ENCODE measurements around the gene KXD1.

KXD1 gene

DNA sequence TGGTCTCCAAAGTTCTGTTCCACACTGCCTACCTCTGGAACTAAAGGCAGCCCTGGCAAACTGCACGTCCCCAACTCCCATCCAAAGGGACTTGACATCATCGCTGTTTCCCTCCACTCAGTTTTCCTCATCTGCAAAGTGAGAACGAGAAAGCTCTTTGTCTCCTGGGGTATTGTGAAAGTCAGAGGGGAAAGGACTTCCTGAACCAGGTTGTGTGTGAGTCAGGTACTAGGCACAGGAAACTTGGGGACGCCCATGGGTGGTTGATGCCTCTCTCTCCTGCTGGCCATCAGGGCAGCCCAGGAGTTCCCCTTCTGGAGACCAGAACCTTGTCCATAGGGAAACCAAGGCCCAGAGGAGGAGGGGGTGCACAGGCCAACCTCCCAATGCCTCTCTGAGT lies 44.2 kb downstream of the KXD1 start:
- no peak for DNase-seq (ENCODE audit: low read depth in 2 of 2)

- DNase-seq (ENCODE audit: low read depth in 2 of 2) = no peak
These were observed 45.7 kb downstream of the KXD1 start for GRCh38 chr19:18603255-18603957.

DNA sequence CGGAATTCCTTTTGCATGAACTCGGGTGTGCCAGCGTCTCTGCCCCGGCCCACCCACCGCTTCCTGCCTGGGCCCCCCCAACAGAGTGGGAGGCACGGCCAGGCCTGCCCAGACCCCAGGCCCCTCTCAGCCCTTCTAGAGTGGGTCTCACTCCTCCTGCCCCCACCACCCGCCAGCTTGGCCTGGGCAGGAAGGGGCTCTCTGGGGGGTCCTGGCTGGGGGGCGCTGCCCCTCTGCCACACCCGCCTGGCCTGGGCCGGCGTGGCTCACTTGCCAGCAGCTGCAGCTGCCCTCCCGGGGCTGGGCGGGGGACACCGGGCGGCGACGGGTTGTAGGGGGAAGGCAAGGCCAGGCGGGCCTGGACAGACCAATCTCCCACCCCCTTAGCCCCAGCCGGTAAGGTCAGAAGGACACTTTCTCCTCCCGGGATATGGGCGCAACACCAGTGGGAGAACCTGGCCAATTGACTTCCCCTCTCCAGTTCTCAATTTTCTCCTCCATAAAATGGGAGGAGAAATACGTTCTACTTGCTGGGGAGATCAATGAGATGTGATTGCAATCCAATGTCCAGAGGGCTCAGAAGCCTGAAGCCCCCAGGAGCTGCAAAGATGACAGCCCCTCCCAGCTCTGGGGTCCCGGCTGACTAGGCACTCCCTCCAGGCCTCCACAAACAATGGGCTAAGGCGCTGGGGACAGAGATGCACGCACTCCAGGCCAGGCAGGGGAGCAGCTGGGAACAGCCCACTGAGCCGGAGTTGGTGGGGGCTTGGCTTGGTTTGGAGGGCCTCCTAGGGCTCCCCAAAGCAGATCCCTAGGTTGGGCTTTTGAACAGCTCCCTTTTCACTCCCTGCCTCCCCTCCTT lies 46.5 kb downstream of the KXD1 start:
- no peak for DNase-seq (ENCODE audit: low read depth in 2 of 2)

DNA sequence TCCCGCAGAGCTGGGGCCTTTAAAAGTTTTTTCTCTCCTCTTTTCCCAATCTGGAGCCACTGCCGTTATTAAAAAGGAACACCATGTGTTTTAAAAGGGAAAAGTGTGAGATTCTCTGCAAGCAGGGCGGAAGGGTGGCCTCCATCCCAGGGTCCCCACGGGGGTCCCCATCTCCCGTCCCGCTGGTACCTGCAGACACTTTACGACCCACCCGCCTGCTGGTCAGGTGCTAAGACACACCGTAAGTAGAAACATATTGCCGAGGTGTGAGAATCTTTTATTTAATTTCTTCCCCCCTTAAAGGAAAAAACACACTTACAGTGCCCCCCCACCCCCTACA lies 47.1 kb downstream of the KXD1 start:
- DNase-seq (ENCODE audit: low read depth in 2 of 2) = no peak

DNA sequence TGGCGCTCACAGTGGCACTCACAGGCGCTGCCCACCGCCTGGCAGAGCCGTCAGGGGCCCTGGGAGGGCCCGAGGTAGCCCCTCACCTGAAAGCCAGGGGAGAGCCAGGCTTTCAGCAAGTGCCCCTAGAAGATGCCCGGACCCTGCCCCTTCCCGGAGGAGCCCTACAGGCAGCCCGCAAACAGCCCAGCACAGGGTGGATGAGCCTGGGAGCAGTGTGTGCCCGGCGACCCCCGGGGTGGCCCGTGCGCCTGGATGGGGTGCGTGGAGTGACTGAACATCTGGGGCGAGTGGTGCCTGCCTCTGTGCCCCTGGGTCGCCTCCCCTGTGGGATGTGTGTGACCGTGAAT lies 47.5 kb downstream of the KXD1 start:
- DNase-seq (ENCODE audit: low read depth in 2 of 2) = no peak

DNA sequence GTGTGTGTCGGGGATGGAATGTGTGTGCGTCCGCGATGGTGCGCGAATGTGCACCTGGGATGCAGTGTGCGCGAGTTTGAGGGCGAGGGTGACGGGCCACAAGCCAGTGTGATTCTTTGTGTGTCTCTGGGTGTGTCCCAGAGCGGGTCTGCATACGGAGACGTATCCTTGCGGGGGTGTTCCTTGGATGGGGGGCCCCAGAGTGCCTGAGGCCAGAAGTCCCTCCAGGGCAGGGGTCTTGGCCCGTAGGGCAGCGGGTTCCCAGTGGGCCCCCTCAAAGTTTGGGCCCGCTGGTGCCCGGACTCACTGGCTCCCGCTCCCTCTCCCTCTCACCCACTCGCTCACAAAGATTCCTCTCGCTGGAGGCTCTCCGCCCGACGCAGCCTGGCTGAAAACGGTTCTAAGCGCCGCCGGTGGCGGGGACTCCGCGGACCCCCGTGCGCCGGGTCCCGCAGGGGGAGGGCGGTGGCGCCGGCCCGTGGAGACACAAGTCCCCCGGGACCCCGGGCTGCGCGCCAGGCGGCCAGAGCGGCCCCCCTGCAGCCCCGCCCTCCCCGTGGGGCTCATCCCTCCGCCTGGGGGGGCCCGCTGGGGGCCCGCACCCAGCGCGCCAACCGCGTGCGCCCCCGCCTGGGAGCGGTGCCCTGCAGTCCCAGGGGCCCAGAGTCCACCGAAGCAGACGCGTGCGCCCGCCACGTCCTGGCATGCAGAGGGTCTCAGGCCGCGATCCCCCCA lies 48.0 kb downstream of the KXD1 start:
- no peak for DNase-seq (ENCODE audit: low read depth in 2 of 2)

DNA sequence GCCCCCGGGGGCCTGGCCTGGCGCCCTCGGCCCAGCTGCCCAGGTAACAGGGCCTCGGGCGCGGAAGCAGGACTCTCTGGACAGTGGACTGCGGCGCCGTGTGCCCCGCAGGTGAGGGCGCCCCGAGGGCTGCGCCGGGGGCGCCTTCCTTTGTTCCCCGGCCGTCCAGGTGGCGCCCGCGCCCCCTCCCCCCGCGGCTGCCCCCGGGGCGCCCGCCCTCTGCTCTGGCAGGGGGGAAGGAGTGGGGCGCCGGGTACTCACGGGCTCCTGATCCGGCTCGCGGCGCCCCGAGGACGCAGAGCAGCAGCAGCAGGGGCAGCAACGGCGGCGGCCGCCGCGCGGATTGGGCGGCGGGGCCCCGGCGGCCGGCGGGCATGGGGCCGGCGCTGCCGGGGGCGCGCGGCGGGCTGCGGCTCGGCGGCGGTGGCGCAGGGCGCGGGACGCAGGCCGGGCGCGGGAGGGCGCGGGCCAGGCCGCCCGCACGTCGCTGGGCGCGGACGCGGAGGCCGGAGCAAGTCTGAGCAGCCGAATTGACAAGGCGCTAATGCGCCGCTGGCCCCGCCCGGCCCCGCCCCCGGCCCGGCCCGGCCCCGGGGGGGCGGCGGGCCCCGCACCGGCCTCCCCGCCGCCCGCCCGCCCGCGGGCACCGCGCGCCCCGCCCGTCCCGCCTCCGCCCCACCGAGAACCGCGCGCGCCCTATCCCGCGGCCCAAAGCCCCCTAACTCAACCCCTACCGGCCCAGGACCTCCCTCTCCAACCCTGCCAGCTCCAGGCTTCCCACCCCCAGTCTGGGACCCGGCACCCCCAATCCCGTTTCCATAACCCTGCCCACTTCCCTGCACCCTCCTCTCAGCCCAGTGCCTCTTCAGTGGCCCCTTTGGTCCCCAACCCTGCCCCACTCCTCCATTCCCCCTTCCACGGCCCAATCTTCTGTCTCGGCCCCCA lies 48.9 kb downstream of the KXD1 start, which contains the start of gene CRLF1:
CRLF1 (minus strand) TSS at position 519 of the 945 bp plus-strand sequence; CDS start at position 376, 143 bp downstream.
- DNase-seq (ENCODE audit: low read depth in 2 of 2) = no peak

DNA sequence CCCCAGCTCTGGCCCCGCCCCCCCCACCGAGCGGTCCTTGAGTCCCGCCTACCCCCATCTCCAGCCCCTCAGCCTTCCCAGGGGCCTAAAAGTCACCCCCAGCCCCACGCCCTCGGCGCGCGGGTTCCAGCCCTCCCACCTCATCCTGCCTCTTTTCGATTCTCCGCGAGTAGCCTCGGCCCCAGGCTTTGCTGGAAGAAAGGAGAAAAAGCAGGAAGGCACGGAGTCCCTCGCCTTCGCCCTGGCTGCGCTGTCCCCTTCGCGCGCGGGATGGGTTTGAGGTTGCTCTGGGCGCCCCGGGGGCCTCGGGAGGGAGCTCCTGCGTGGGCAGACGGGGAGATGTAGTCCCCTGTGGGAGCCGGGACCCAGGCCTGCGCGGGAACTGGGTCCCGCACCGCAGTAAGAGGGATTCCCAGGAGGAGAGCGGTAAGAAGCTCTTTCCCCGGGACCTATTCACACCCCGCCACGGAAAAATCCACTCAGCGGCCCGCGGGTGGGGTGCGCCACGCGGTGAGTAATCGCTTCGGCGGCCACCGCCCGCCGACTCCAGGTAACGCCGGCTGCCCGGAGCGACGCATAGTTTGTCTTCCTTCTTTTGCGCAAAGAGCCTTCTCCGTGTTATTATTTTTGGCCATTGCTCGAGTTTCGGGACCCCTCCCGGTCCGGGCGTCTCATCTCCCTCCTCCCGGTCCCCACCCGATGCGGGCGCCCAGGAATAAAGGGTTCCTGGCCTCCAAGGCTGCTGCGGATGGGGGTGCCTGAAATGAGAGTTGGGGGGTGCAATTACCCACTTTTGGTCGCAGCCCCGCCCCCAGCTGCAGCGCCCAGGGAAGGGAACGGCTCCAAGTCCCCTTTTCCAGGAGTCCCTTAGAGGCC lies 49.8 kb downstream of the KXD1 start:
- no peak for DNase-seq (ENCODE audit: low read depth in 2 of 2)

DNA sequence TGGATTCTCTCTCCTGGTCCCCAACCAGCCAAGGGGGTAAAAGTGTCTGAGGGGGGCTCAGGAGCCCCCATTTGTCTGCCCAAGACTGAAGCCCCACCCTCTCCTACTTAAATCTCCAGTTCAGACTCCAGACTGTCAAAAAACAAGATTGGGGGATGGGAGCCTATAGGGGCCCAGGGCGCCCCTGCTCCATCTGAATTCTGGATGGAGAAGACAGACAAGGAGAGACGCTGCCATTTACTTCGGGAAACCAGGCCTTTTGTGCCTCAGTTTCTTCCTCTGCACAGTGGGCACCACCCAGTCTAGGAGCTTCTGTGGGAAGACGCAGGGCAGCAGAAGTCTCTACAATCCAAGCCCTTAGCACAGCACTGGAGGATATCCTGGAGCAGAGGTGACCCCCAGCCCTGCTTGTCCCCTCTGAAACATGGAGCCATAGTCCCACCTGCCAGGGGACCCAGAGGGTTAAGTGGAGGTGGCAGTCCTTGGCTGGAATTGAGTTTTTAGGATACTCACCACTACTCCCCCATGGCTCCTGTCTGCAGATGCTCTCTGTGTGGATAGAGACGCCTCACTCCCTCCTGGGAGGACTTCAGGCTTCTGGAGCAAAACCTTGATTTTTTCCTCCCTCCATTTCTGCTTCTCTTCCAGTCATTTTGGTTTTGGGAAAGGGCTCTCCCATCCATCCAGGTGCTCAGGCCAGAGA lies 50.6 kb downstream of the KXD1 start:
- DNase-seq (ENCODE audit: low read depth in 2 of 2) = no peak

GRCh38 chr19:18608805-18609716 lies 51.4 kb downstream of the KXD1 start:
- DNase-seq (ENCODE audit: low read depth in 2 of 2) = no peak

- no peak for DNase-seq (ENCODE audit: low read depth in 2 of 2)
These were observed 52.0 kb downstream of the KXD1 start for GRCh38 chr19:18609717-18610051.

- DNase-seq (ENCODE audit: low read depth in 2 of 2) = no peak
These were observed 52.5 kb downstream of the KXD1 start for GRCh38 chr19:18610245-18610555.

- DNase-seq (ENCODE audit: low read depth in 2 of 2) = no peak
These were observed 53.1 kb downstream of the KXD1 start for GRCh38 chr19:18610556-18611326.

- DNase-seq (ENCODE audit: low read depth in 2 of 2) = peak in 1 of 2 donors; percentile 14
These were observed 53.8 kb downstream of the KXD1 start for GRCh38 chr19:18611327-18612050.

- no peak for DNase-seq (ENCODE audit: low read depth in 2 of 2)
These were observed 54.5 kb downstream of the KXD1 start for GRCh38 chr19:18612051-18612771.

DNA sequence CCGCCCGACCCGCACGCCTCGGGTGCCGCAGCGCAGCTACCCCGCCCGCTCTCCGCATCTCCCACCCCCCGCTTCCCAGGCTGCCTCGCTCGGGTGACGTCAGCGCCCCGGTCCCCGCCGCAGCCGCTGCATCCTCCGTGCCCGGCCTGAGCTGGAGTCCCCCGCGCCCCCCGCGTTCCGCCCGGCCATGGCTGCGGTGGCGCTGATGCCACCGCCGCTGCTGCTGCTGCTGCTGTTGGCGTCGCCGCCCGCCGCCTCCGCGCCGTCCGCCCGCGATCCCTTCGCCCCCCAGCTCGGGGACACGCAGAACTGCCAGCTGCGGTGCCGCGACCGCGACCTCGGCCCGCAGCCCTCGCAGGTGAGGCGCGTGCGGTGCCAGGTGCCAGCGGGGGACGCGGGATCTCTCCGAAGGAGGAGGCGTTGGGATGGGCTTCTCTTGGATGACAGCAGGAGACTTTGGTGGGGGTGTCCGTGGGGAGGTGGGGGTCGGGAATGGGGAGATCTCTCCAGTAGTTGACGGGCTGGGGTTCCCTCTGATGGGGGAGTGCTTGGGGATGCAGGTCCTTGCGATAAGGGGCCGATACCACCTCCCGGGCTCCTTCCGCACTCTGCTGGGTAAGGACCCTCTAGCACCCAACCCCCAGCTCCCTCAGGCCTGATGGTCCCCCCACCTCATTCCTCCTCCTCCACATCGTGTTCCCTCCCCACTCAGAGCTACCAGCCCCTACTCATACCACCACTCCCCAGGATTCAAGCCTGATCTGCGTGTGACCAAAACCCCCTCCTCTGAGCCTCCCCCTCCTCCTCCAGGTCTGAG lies 55.3 kb downstream of the KXD1 start, which contains the start of gene TMEM59L:
TMEM59L (plus strand) TSS at position 99 of the 817 bp plus-strand sequence; CDS start at position 188, 89 bp downstream.
- no peak for DNase-seq (ENCODE audit: low read depth in 2 of 2)

All from stimulated activated CD8-positive, alpha-beta memory T cell treated with anti-CD3 and anti-CD28 coated beads, Interleukin-15, amount 100 ng/mL, for 4 hours (primary cell).